ENCODE measurements around the gene B3GALT6. TPM values are rescaled to one million over a fixed set of nuclear protein-coding genes. Genes with fewer than 3 reads are reported as not detected.

The B3GALT6 gene
- total and polyA plus RNA-seq, 2 experiments from 2014 or later, result 28.9 to 36.3 TPM

DNA sequence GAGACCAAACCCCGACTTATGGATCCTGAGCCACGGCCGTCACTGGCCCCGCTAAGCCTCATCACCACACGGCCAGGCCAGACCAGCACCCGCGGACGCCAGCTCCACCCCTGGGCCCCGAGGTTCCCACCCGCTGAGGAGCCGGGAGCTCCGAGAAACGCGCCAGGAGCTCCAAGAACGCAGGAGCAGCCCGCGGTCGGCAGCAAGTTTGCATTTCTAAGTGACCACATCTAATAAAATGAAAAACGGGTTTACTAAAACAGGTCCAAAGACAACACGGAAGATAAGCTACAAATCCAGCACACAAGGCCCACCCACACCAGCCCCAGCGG lies 22.6 kb downstream of the B3GALT6 start:
- Histone ChIP-seq H2AFZ (no peak overlapping the region), H3K9me2 (replicated peaks; ENCODE audit: insufficient read depth) (no peaks in the 10 kb centered on the region), H3K27me3 (no peaks in the 10 kb centered on the region), H3K4me2 (no peak overlapping the region), H3K36me3 (replicated peaks; ENCODE audit: insufficient read depth, low read depth) (no peaks in the 10 kb centered on the region), H4K20me1 (ENCODE audit: insufficient read depth, poor library complexity, severe bottlenecking) (no peaks in the 10 kb centered on the region), H3K79me2 (peaks cover 2% of the 10 kb centered on the region), H3K9me3 (ENCODE audit: low read depth) (no peaks in the 10 kb centered on the region), H3K4me3 (no peak overlapping the region), H3K27ac (no peak overlapping the region), H3K4me1 (ENCODE audit: insufficient read depth) (no peaks in the 10 kb centered on the region)
- TF ChIP-seq EZH2 (IDR thresholded peaks at IDR 0.05; ENCODE audit: borderline replicate concordance), result no peak
- TF ChIP-seq, protein P1, sequence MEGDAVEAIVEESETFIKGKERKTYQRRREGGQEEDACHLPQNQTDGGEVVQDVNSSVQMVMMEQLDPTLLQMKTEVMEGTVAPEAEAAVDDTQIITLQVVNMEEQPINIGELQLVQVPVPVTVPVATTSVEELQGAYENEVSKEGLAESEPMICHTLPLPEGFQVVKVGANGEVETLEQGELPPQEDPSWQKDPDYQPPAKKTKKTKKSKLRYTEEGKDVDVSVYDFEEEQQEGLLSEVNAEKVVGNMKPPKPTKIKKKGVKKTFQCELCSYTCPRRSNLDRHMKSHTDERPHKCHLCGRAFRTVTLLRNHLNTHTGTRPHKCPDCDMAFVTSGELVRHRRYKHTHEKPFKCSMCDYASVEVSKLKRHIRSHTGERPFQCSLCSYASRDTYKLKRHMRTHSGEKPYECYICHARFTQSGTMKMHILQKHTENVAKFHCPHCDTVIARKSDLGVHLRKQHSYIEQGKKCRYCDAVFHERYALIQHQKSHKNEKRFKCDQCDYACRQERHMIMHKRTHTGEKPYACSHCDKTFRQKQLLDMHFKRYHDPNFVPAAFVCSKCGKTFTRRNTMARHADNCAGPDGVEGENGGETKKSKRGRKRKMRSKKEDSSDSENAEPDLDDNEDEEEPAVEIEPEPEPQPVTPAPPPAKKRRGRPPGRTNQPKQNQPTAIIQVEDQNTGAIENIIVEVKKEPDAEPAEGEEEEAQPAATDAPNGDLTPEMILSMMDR (IDR thresholded peaks at IDR 0.05; ENCODE audit: poor library complexity), result no peak
- TF ChIP-seq EZH2phosphoT487 (IDR thresholded peaks at IDR 0.05; ENCODE audit: low read depth, severe bottlenecking, unreplicated experiment), result no peak
- no peak for DNase-seq (ENCODE audit: low spot score)
- WGBS (ENCODE audit: low lambda C conversion rate, missing lambda C conversion rate), result 88% methylated on average over 21 of the region's 21 CpGs

DNA sequence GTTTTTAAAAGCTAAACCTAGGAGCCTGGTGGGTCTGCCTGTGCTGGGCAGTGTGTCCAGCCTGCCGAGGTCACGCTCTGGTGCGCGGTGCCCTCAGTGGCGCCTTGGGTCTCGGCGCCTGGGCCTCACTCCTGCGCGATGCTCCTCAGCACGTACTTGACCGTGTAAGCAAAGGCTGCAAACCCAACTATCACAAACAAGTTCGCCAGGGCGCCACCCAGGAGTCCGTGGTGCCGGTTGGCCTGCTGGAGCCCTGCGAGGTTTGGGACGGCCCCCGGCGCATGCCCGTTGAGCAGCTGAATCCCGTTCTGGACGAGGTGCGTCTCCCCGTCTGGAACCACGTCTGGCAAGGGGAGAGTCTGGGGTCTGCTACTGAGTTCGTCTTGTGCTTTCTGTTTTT lies 23.0 kb downstream of the B3GALT6 start:
- WGBS (ENCODE audit: low lambda C conversion rate, missing lambda C conversion rate), result 96% methylated on average over 26 of the region's 26 CpGs
- Histone ChIP-seq H3K9me3 (ENCODE audit: low read depth) (no peaks in the 10 kb centered on the region), H3K9me2 (replicated peaks; ENCODE audit: insufficient read depth) (no peaks in the 10 kb centered on the region), H4K20me1 (ENCODE audit: insufficient read depth, poor library complexity, severe bottlenecking) (no peaks in the 10 kb centered on the region), H3K4me1 (ENCODE audit: insufficient read depth) (no peaks in the 10 kb centered on the region), H3K27me3 (no peaks in the 10 kb centered on the region), H2AFZ (no peak overlapping the region), H3K36me3 (replicated peaks; ENCODE audit: insufficient read depth, low read depth) (no peaks in the 10 kb centered on the region), H3K4me2 (no peak overlapping the region), H3K27ac (no peak overlapping the region), H3K4me3 (no peak overlapping the region), H3K79me2 (peaks cover 2% of the 10 kb centered on the region)
- DNase-seq (ENCODE audit: low spot score), result no peak
- TF ChIP-seq, protein P1 (IDR thresholded peaks at IDR 0.05; ENCODE audit: poor library complexity), result no peak
- no peak for TF ChIP-seq EZH2 (IDR thresholded peaks at IDR 0.05; ENCODE audit: borderline replicate concordance)
- TF ChIP-seq EZH2phosphoT487 (IDR thresholded peaks at IDR 0.05; ENCODE audit: low read depth, severe bottlenecking, unreplicated experiment), result no peak

DNA sequence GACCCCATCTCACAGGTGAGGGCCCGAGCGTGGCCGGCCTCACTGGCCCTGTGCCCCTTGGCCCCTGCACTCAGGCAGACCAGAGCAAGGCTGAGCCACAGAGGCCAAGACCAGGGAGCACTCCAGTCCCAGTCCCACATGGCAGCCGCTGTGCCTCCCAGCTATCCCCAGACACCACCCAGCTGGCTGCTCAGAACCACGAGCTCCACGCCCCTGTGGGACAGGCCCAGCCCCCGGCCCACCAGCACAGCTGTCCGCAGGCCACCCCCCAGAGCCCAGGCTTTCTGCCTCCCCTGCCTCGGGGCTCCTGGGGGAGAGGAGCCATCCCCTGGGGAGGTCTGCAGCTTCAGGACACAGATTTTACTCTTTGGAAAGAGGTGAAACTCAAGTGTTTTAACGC lies 23.6 kb downstream of the B3GALT6 start:
- Histone ChIP-seq H3K79me2 (peaks cover 2% of the 10 kb centered on the region), H3K4me1 (ENCODE audit: insufficient read depth) (no peaks in the 10 kb centered on the region), H3K27me3 (no peaks in the 10 kb centered on the region), H3K36me3 (replicated peaks; ENCODE audit: insufficient read depth, low read depth) (no peaks in the 10 kb centered on the region), H3K9me2 (replicated peaks; ENCODE audit: insufficient read depth) (no peaks in the 10 kb centered on the region), H3K4me3 (no peak overlapping the region), H3K9me3 (ENCODE audit: low read depth) (no peaks in the 10 kb centered on the region), H3K27ac (no peak overlapping the region), H2AFZ (no peak overlapping the region), H4K20me1 (ENCODE audit: insufficient read depth, poor library complexity, severe bottlenecking) (no peaks in the 10 kb centered on the region), H3K4me2 (no peak overlapping the region)
- DNase-seq (ENCODE audit: low spot score), result no peak
- 98% methylated on average over 8 of the region's 10 CpGs for WGBS (ENCODE audit: low lambda C conversion rate, missing lambda C conversion rate)
- no peak for TF ChIP-seq EZH2 (IDR thresholded peaks at IDR 0.05; ENCODE audit: borderline replicate concordance)

DNA sequence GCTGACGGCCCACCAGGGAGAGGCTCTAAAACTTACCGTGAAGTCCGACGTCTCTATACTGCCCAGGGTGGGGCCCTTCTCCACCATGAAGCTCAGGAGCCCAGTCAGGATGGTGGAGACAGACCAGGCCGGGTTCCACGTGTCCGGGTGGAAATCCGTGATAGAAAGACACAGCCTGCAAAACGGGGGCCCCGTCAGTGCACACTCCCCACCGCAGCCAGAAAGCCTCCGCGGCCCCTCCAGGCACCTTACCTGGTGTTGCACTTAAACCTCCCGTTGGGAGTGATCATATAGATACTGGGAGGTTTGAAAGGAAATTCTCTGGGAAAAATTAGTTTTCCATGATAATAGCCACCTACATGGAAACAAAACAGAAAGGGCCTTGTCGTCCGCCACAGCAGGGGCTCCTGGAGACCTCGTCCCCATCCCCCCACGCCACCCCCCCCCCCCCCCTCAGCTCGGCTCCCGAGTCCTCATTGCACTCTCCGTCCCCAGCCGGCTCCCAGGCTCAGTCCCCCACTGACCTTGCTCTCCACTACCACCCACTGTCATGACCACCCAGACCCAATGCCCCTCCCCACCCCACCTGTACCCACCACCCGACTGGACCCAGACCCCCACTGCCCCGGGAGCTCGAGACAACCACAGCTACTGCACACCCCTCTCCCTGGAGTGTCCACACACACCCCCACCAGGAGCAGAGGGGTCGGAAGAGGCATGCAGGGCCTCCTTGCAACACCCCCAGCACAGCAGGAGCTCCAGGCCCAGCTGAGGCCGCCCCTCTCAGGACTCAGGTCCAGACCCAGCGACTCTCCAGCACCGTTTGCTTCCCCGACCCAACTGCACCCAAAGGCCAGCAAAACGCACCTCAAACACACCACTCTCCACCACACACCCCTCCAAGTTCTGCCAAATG lies 25.2 kb downstream of the B3GALT6 start:
- no peaks in the 10 kb centered on the region for H3K9me2 ChIP-seq (replicated peaks; ENCODE audit: insufficient read depth)
- no peak overlapping the region for H3K4me2 ChIP-seq
- H3K4me1 ChIP-seq (ENCODE audit: insufficient read depth), result no peaks in the 10 kb centered on the region
- no peak overlapping the region for H2AFZ ChIP-seq
- H3K4me3 ChIP-seq, result no peak overlapping the region
- WGBS (ENCODE audit: low lambda C conversion rate, missing lambda C conversion rate), result 94% methylated on average over 27 of the region's 31 CpGs
- H3K79me2 ChIP-seq, result peaks cover 2% of the 10 kb centered on the region
- H3K27me3 ChIP-seq, result no peaks in the 10 kb centered on the region
- TF ChIP-seq EZH2phosphoT487 (IDR thresholded peaks at IDR 0.05; ENCODE audit: low read depth, severe bottlenecking, unreplicated experiment) (no peak), EZH2 (IDR thresholded peaks at IDR 0.05; ENCODE audit: borderline replicate concordance) (no peak)
- TF ChIP-seq, protein P1 (IDR thresholded peaks at IDR 0.05; ENCODE audit: poor library complexity), result no peak
- H3K27ac ChIP-seq, result no peak overlapping the region
- H3K36me3 ChIP-seq (replicated peaks; ENCODE audit: insufficient read depth, low read depth), result no peaks in the 10 kb centered on the region
- no peak for DNase-seq (ENCODE audit: low spot score)
- no peaks in the 10 kb centered on the region for H4K20me1 ChIP-seq (ENCODE audit: insufficient read depth, poor library complexity, severe bottlenecking)
- no peaks in the 10 kb centered on the region for H3K9me3 ChIP-seq (ENCODE audit: low read depth)

All from hepatocyte (in vitro differentiated cells).